ENCODE results near the gene SPATA13. TPM values are rescaled to one million over a fixed set of nuclear protein-coding genes. Genes with fewer than 3 reads are reported as not detected.

The SPATA13 gene
- total RNA-seq, 1 experiment from 2014 or later: 14.1 TPM

DNA sequence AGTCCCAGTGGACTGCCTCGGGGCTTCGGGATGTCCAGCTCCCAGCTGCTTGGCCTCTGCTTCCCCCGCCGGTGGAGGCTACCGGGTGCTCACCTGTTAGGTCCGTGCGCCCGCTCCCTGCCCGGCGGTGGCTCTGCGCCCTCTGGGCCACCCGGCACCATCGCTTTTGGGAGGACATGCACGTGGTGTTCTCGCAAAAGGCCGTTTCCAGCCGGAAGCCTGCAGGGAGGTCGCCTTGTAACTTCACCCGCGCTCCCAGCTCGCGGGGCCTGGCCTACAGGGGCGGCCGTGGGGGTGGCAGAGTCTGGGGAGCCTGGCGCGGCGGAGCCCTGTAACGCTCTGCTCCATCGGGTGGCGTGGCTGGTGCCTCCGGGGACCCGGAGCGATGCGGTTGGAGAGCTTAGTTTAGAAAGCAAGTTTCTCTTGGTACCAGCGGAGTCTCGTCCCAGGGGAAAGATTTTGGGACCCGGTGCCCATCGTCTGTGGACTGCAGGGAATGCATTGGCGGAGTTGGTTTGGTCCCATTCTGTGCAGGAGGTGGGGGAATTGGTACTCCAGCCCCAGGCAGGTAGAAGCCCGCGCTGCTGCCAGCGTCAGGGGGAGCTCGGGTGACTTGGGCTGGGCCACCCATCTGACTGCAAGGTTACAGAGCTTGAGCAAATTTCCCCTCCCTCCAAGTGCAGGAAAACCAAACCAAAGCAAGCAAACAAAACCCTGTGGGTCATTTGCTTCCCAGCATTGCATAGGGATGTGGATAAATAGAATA, 673 bp downstream of the SPATA13 start:
- Histone ChIP-seq H3K79me1 (ENCODE audit: insufficient read depth, low read depth, low read length, poor library complexity, severe bottlenecking) (peaks cover 5% of the 10 kb centered on the region), H3K79me2 (ENCODE audit: insufficient read depth, low read length) (peaks cover 19% of the 10 kb centered on the region; the same call in 1 of the 2 replicates)
- peaks cover 37 to 40% of the 10 kb centered on the region in 2 experiments for H3K4me1 Mint-ChIP-seq

More for the DNA sequence above, 673 bp downstream of the SPATA13 start:
- Histone ChIP-seq H3K14ac (ENCODE audit: insufficient read depth, low read length) (peak overlapping the region; percentile 42), H4K20me1 (ENCODE audit: control insufficient read depth, insufficient read depth, insufficient read length) (peaks cover 3% of the 10 kb centered on the region), H2BK12ac (ENCODE audit: insufficient read length, low read depth, low read length) (no peak overlapping the region), H3K9me3 (ENCODE audit: control insufficient read depth, low read depth, low read length) (no peaks in the 10 kb centered on the region), H3K27me3 (ENCODE audit: insufficient read depth, low read length) (no peaks in the 10 kb centered on the region), H3K4ac (ENCODE audit: low read depth, low read length) (no peak overlapping the region), H3K4me2 (ENCODE audit: insufficient read depth, insufficient read length, low read length) (peak overlapping the region; percentile 97), H2AFZ (ENCODE audit: low read length) (no peak overlapping the region), H3K23ac (ENCODE audit: insufficient read length, low read depth, low read length) (no peak overlapping the region), H4K8ac (replicated peaks; ENCODE audit: insufficient read length, low read depth, low read length) (no peak overlapping the region), H4K91ac (ENCODE audit: insufficient read length, low read depth, low read length) (no peak overlapping the region), H3K27ac (ENCODE audit: insufficient read length, low read depth, low read length) (no peak overlapping the region), H3K23me2 (ENCODE audit: insufficient read length, low read depth, low read length, poor library complexity, severe bottlenecking) (peaks cover 12% of the 10 kb centered on the region), H4K5ac (ENCODE audit: insufficient read length, low read depth, low read length) (no peak overlapping the region), H2BK120ac (ENCODE audit: low read depth, low read length, poor library complexity, severe bottlenecking) (no peak overlapping the region), H3K18ac (ENCODE audit: insufficient read length, low read depth, low read length) (peak overlapping the region; percentile 61), H2BK5ac (ENCODE audit: insufficient read length, low read length) (no peak overlapping the region), H2AK5ac (ENCODE audit: insufficient read length, low read length) (no peak overlapping the region), H2BK20ac (ENCODE audit: low read depth, low read length, poor library complexity, severe bottlenecking) (no peak overlapping the region), H3T11ph (ENCODE audit: low read length) (no peak overlapping the region), H3K56ac (ENCODE audit: insufficient read length, low read depth, low read length) (no peak overlapping the region), H3K4me1 (ENCODE audit: insufficient read depth, low read length) (peaks cover 5% of the 10 kb centered on the region; the same call in 1 of the 2 replicates), H2BK15ac (ENCODE audit: low read depth, low read length) (no peak overlapping the region), H3K9ac (ENCODE audit: extremely low read depth, insufficient read length, low read length) (peak overlapping the region; percentile 31)
- TF ChIP-seq, protein P1, sequence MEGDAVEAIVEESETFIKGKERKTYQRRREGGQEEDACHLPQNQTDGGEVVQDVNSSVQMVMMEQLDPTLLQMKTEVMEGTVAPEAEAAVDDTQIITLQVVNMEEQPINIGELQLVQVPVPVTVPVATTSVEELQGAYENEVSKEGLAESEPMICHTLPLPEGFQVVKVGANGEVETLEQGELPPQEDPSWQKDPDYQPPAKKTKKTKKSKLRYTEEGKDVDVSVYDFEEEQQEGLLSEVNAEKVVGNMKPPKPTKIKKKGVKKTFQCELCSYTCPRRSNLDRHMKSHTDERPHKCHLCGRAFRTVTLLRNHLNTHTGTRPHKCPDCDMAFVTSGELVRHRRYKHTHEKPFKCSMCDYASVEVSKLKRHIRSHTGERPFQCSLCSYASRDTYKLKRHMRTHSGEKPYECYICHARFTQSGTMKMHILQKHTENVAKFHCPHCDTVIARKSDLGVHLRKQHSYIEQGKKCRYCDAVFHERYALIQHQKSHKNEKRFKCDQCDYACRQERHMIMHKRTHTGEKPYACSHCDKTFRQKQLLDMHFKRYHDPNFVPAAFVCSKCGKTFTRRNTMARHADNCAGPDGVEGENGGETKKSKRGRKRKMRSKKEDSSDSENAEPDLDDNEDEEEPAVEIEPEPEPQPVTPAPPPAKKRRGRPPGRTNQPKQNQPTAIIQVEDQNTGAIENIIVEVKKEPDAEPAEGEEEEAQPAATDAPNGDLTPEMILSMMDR (conservative IDR thresholded peaks at IDR 0.05): no peak
- H3K27me3 Mint-ChIP-seq (ENCODE audit: low read depth): peaks cover 12% of the 10 kb centered on the region
- no peaks in the 10 kb centered on the region for H3K9me3 Mint-ChIP-seq
- peak overlapping the region in 1 of 3 experiments; percentile 73; a peak in 1 of 7 replicates for H3K27ac Mint-ChIP-seq
- H3K36me3 Mint-ChIP-seq (ENCODE audit: insufficient read depth in 1 of 3, low read depth in 3 of 3): peaks cover 3 to 10% (median 7%) of the 10 kb centered on the region in 3 experiments; a peak in 6 of 7 replicates
- DNase-seq: peak; percentile 51
- peak overlapping the region; percentile 83 for H3K4me3 Mint-ChIP-seq
- no CpG with 5 or more reads among the region's 43 CpGs for WGBS (ENCODE audit: extremely low coverage, insufficient read length, low lambda C conversion rate)

All from H9 (cell line).